Parathyroid adenoma (tissue), 2 donors: ENCODE measurements around the gene NDUFA5.
A peak's percentile ranks its signal among the peaks of the same experiment; 100 is the strongest.

Experiments used
- H2AFZ ChIP-seq: fragments of 300-600 bp; sonication (generic); one replicate; pipeline ENCODE4 v1.7.0; 2017; ENCODE audit warnings: antibody characterized with exemption, mild to moderate bottlenecking
- H3K27ac ChIP-seq: fragments of 300-600 bp; sonication (generic); one replicate; pipeline ENCODE4 v1.7.0; 2017
- H3K27me3 ChIP-seq: fragments of 300-600 bp; sonication (generic); one replicate; pipeline ENCODE4 v1.7.0; 2017; ENCODE audit warnings: low read length; ENCODE audit not compliant: control insufficient read depth, insufficient read depth
- H3K36me3 ChIP-seq: fragments of 300-600 bp; sonication (generic); one replicate; pipeline ENCODE4 v1.7.0; 2017; ENCODE audit warnings: low read length; ENCODE audit not compliant: control insufficient read depth, insufficient read depth
- H3K4me1 ChIP-seq: fragments of 300-600 bp; sonication (generic); one replicate; pipeline ENCODE4 v1.7.0; 2017; ENCODE audit warnings: control low read depth
- H3K4me2 ChIP-seq: fragments of 300-600 bp; sonication (generic); one replicate; pipeline ENCODE4 v1.7.0; 2017; ENCODE audit warnings: low read length
- H3K4me3 ChIP-seq: fragments of 300-600 bp; sonication (generic); one replicate; pipeline ENCODE4 v1.7.0; 2017; ENCODE audit warnings: low read depth, low read length
- H3K79me2 ChIP-seq: fragments of 300-600 bp; sonication (generic); one replicate; pipeline ENCODE4 v1.7.0; 2017; ENCODE audit warnings: control low read depth
- H3K9ac ChIP-seq: fragments of 300-600 bp; sonication (generic); one replicate; pipeline ENCODE4 v1.7.0; 2017; ENCODE audit warnings: mild to moderate bottlenecking
- H3K9me3 ChIP-seq: fragments of 300-600 bp; sonication (generic); one replicate; pipeline ENCODE4 v1.7.0; 2017; ENCODE audit warnings: low read length; ENCODE audit not compliant: control insufficient read depth
- CTCF ChIP-seq: fragments of 300-600 bp; sonication (generic); IDR thresholded peaks from one replicate; pipeline ENCODE4 v1.7.0; 2017; ENCODE audit warnings: antibody characterized with exemption, mild to moderate bottlenecking
- donor health status: primary hyperparathyroidism.

NDUFA5 gene

GRCh38 chr7:123557398-123558288, at the start of gene NDUFA5:
NDUFA5 (minus strand) TSS chr7:123557818; CDS start chr7:123557795, 23 bp downstream.
- Histone ChIP-seq H3K4me3 (peak within 1 kb of the TSS; percentile 92), H3K9ac (peak within 1 kb of the TSS; percentile 44), H3K27ac (peak within 1 kb of the TSS; percentile 91), H3K4me1 (peaks cover 17% of the 10 kb centered on the region), H3K9me3 (no peaks in the 10 kb centered on the region), H3K4me2 (peak within 1 kb of the TSS; percentile 82), H3K79me2 (peaks cover 24% of the 10 kb centered on the region), H2AFZ (peak within 1 kb of the TSS; percentile 96), H3K27me3 (no peaks in the 10 kb centered on the region), H3K36me3 (no peaks in the 10 kb centered on the region)
- no peak for TF ChIP-seq CTCF

- no peaks in the 10 kb centered on the region for H3K36me3 ChIP-seq
- H3K9me3 ChIP-seq = no peaks in the 10 kb centered on the region
- no peaks in the 10 kb centered on the region for H3K79me2 ChIP-seq
- H3K9ac ChIP-seq = no peak overlapping the region
- no peak overlapping the region for H3K4me3 ChIP-seq
- no peak overlapping the region for H3K27ac ChIP-seq
- H3K4me2 ChIP-seq = no peak overlapping the region
- no peak overlapping the region for H2AFZ ChIP-seq
- TF ChIP-seq CTCF = no peak
- H3K27me3 ChIP-seq = no peaks in the 10 kb centered on the region
- no peaks in the 10 kb centered on the region for H3K4me1 ChIP-seq
Observed at GRCh38 chr7:123604739-123605138, 47.1 kb upstream of the NDUFA5 start.

GRCh38 chr7:123602648-123603047, 45.0 kb upstream of the NDUFA5 start:
- Histone ChIP-seq H3K27ac (no peak overlapping the region), H3K4me1 (no peaks in the 10 kb centered on the region), H3K4me2 (no peak overlapping the region), H3K79me2 (no peaks in the 10 kb centered on the region), H3K9ac (no peak overlapping the region), H3K9me3 (no peaks in the 10 kb centered on the region), H3K4me3 (no peak overlapping the region), H3K27me3 (no peaks in the 10 kb centered on the region), H3K36me3 (no peaks in the 10 kb centered on the region), H2AFZ (no peak overlapping the region)
- TF ChIP-seq CTCF = no peak

GRCh38 chr7:123601530-123601929, 43.9 kb upstream of the NDUFA5 start, which contains the start of gene ASB15:
ASB15 (plus strand) TSS chr7:123601821; CDS start chr7:123614503, 12,682 bp downstream.
- no peaks in the 10 kb centered on the region for H3K27me3 ChIP-seq
- H3K4me2 ChIP-seq = no peak within 1 kb of the TSS
- no peaks in the 10 kb centered on the region for H3K4me1 ChIP-seq
- no peak within 1 kb of the TSS for H2AFZ ChIP-seq
- H3K4me3 ChIP-seq = no peak within 1 kb of the TSS
- H3K9me3 ChIP-seq = no peaks in the 10 kb centered on the region
- H3K79me2 ChIP-seq = no peaks in the 10 kb centered on the region
- H3K36me3 ChIP-seq = no peaks in the 10 kb centered on the region
- no peak for TF ChIP-seq CTCF
- no peak within 1 kb of the TSS for H3K9ac ChIP-seq
- H3K27ac ChIP-seq = no peak within 1 kb of the TSS
